Kidney (tissue), 14 donors: ENCODE results near the gene ZNF423. TPM values are rescaled to one million over a fixed set of nuclear protein-coding genes. Genes with fewer than 3 reads are reported as not detected.

Experiments
- DNase-seq, 5 donors: peaks; one replicate each; pipeline ENCODE4 v3.0.0-alpha.2; 2013 to 2020
- FAIRE-seq: peaks from 2 replicates; lab custom pipeline; 2012; peaks lifted over from hg19 to GRCh38; lab: Jason Lieb, UNC
- H3K27ac ChIP-seq, 2 donors: one replicate each; pipeline ENCODE4 v1.7.0; 2013; ENCODE audit warnings: low read depth in 2 of 2, low read length in 2 of 2, inconsistent platforms in 1 of 2
- H3K27me3 ChIP-seq: one replicate; pipeline ENCODE4 v1.7.1; 2013; ENCODE audit warnings: low read length, inconsistent platforms; ENCODE audit not compliant: control insufficient read depth, insufficient read depth
- H3K36me3 ChIP-seq, 3 donors: one replicate each; pipeline versions ENCODE4 v1.7.0 to v1.7.1; 2013; ENCODE audit warnings: low read length in 3 of 3, control low read depth in 1 of 3, inconsistent platforms in 1 of 3; ENCODE audit not compliant: insufficient read depth in 3 of 3, control insufficient read depth in 2 of 3
- H3K4me1 ChIP-seq, 3 donors: one replicate each; pipeline versions ENCODE4 v1.7.0 to v1.7.1; 2013; ENCODE audit warnings: low read length in 3 of 3, inconsistent platforms in 1 of 3, low read depth in 1 of 3; ENCODE audit not compliant: control insufficient read depth in 2 of 3, insufficient read depth in 2 of 3
- H3K4me3 ChIP-seq, 3 donors: one replicate each; pipeline versions ENCODE4 v1.7.0 to v1.8.1; 2013; ENCODE audit warnings: low read length in 3 of 3, control low read depth in 1 of 3, inconsistent platforms in 1 of 3
- H3K9ac ChIP-seq, 3 donors: one replicate each; pipeline versions ENCODE4 v1.7.0 to v1.7.1; 2013; ENCODE audit warnings: low read length in 3 of 3, control low read depth in 1 of 3, inconsistent platforms in 1 of 3
- H3K9me3 ChIP-seq, 3 donors: one replicate each; pipeline versions ENCODE4 v1.7.0 to v1.7.1; 2013; ENCODE audit warnings: low read length in 3 of 3, control low read depth in 1 of 3, inconsistent platforms in 1 of 3; ENCODE audit not compliant: control insufficient read depth in 2 of 3, insufficient read depth in 1 of 3
- CTCF ChIP-seq: IDR thresholded peaks from 3 replicates; pipeline ENCODE4 v1.5.1; 2012; ENCODE audit warnings: mild to moderate bottlenecking, moderate library complexity, borderline replicate concordance; ENCODE audit not compliant: insufficient read depth; ENCODE audit errors: extremely low read depth
- intact Hi-C: fragments of 100-400 bp; cut with DNase I; formaldehyde crosslinking; loops from one replicate; pipeline ENCODE4 v1.11.1; 2022
- polyA plus RNA-seq: library from polyadenylated mRNA; stranded (reverse); fragments of 350-450 nt; fragmentation: Illumina TruSeq; extraction: RNeasy Lipid Tissue Mini Kit (QIAGEN cat#74804); gene quantifications from one replicate; pipeline ENCODE4 v1.2.3, GENCODE V29; 2014; ENCODE audit warnings: low read depth, low replicate concordance; ENCODE audit not compliant: insufficient read depth
- total RNA-seq: library from RNA; stranded (reverse); fragmentation: NEBNext Ultra II Directional; extraction: Animal tissue kit (Norgen Biotek cat#: 25700); gene quantifications from one replicate; pipeline ENCODE4 v1.2.1, GENCODE V29; 2021
- donor health status: control.
- donor health status: control.
- donor health status: control.
- donor health status: control.
- donor health status: control.
- donor health status: DM: yes; HTN: yes; CAD: no.
- donor health status: Normal renal cell carcinoma (clear cell type).

ZNF423 gene
- total and polyA plus RNA-seq, 2 donors from 2014 or later: 2.0 to 8.4 TPM

GRCh38 chr16:49713770-49714169 is 142.1 kb downstream of the ZNF423 start:
- no peak for TF ChIP-seq CTCF
- no peak overlapping the region for H3K4me3 ChIP-seq
- DNase-seq: peak in 2 of 5 donors; percentile 35 to 60
- no peaks in the 10 kb centered on the region for H3K4me1 ChIP-seq
- intact Hi-C loops: no loop called here
- no peak for FAIRE-seq
- H3K36me3 ChIP-seq: no peaks in the 10 kb centered on the region
- no peak overlapping the region for H3K9ac ChIP-seq
- H3K27me3 ChIP-seq: no peaks in the 10 kb centered on the region
- no peak overlapping the region for H3K27ac ChIP-seq
- H3K9me3 ChIP-seq: no peaks in the 10 kb centered on the region

DNA sequence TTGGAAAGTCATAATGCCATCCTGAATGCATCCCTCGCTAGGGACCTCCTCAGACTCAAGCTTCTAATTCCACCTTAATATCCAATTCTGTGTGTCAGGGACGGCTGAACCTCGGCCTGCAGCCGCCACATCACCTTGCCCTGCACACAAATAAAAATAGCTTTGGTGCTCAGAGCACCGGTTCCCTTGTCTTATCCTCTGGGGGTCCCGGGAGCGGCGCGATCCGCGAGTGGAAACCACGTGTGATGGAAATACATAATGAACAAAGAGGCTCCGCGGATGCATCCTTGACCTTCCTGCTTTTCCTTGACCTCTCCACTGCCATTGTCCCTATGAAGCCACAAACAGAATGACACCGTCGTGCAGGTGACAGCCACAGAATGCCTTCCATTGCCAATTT is 143.4 kb downstream of the ZNF423 start:
- no peaks in the 10 kb centered on the region for H3K9me3 ChIP-seq
- no peak overlapping the region for H3K27ac ChIP-seq
- H3K4me1 ChIP-seq: no peaks in the 10 kb centered on the region
- no peak overlapping the region for H3K9ac ChIP-seq
- no peaks in the 10 kb centered on the region for H3K36me3 ChIP-seq
- TF ChIP-seq CTCF: no peak
- FAIRE-seq: no peak
- DNase-seq: no peak
- no peak overlapping the region for H3K4me3 ChIP-seq
- H3K27me3 ChIP-seq: no peaks in the 10 kb centered on the region
- intact Hi-C loops: no loop called here

- no peak for FAIRE-seq
- intact Hi-C loops: no loop called here
- no peak for DNase-seq
- TF ChIP-seq CTCF: no peak
- Histone ChIP-seq H3K36me3 (no peaks in the 10 kb centered on the region), H3K4me3 (no peak overlapping the region), H3K4me1 (no peaks in the 10 kb centered on the region), H3K27me3 (no peaks in the 10 kb centered on the region), H3K9ac (no peak overlapping the region), H3K27ac (no peak overlapping the region), H3K9me3 (no peaks in the 10 kb centered on the region)
Observed at GRCh38 chr16:49712106-49712505, 143.8 kb downstream of the ZNF423 start.

DNA sequence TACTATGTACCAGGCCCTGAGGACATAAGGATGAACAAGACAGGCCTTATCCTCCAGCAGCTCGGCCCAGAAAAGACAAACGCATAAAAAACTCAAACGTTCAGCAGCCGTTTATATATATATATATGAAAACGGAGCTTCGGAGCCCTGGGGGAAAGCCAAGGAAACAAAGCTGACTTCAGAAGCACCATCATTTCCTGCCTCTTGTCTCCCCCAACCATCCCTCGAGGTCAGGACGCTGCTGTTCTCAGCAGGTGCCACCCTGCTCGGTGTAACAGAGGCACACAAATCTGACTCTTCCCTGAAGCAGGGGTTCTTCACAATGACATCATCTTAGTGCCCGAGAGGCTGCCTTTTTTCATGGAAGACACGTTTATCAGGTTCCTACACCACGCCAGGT is 146.9 kb downstream of the ZNF423 start:
- H3K4me3 ChIP-seq: no peak overlapping the region
- TF ChIP-seq CTCF: no peak
- H3K27me3 ChIP-seq: no peaks in the 10 kb centered on the region
- H3K9ac ChIP-seq: no peak overlapping the region
- no peaks in the 10 kb centered on the region for H3K9me3 ChIP-seq
- H3K36me3 ChIP-seq: no peaks in the 10 kb centered on the region
- intact Hi-C loops: no loop called here
- no peak for DNase-seq
- H3K4me1 ChIP-seq: no peaks in the 10 kb centered on the region
- FAIRE-seq: no peak
- H3K27ac ChIP-seq: no peak overlapping the region
